Testis (tissue), 2 donors: ENCODE measurements around the gene SLC22A23.

Experiments
- CTCF ChIP-seq, 3 experiments: fragments of 450-650 bp in 2 of 3; fragments of 200-600 bp in 1 of 3; sonication (generic) in 1 of 3; IDR thresholded peaks; one replicate each; pipeline ENCODE4 v1.5.1; 2016 to 2019; ENCODE audit warnings: antibody characterized with exemption in 3 of 3, mild to moderate bottlenecking in 2 of 3, moderate library complexity in 1 of 3
- POLR2A ChIP-seq: fragments of 450-650 bp; IDR thresholded peaks from one replicate; pipeline ENCODE4 v1.6.1; 2017; ENCODE audit warnings: antibody characterized with exemption, mild to moderate bottlenecking, moderate library complexity

- TF ChIP-seq CTCF (IDR thresholded peaks at IDR 0.05) = no peak
- TF ChIP-seq POLR2A = no peak
Measured at GRCh38 chr6:3449750-3450305, 7.0 kb downstream of the SLC22A23 start.
